K562 (cell line): ENCODE results near the gene WDPCP. TPM values are rescaled to one million over a fixed set of nuclear protein-coding genes. Genes with fewer than 3 reads are reported as not detected.

ENCODE experiments used
- ARID3B ChIP-seq: fragments of 250-450 bp; sonication (Bioruptor Pico); IDR thresholded peaks from 2 replicates; pipeline ENCODE4 v1.4.0; 2020; ENCODE audit warnings: borderline replicate concordance
- ATF2 ChIP-seq: sonication (generic); formaldehyde crosslinking; IDR thresholded peaks from 2 replicates; pipeline ENCODE4 v1.8.1; 2022; ENCODE audit warnings: missing genetic modification reagents
- DNMT1 ChIP-seq: fragments of 450-650 bp; IDR thresholded peaks from 2 replicates; pipeline ENCODE4 v1.6.1; 2016; ENCODE audit warnings: antibody characterized with exemption, mild to moderate bottlenecking
- ELF1 ChIP-seq: fragments of 200-800 bp; sonication (Bioruptor generic); IDR thresholded peaks from 2 replicates; pipeline ENCODE4 v1.6.1; 2016; ENCODE audit warnings: missing genetic modification characterization, missing compliant biosample characterization
- ERF ChIP-seq: fragments of 450-650 bp; formaldehyde crosslinking; IDR thresholded peaks from 2 replicates; pipeline ENCODE4 v1.4.0; 2020; ENCODE audit warnings: mild to moderate bottlenecking, mixed read lengths
- FIP1L1 ChIP-seq: fragments of 200-400 bp; formaldehyde crosslinking; IDR thresholded peaks from 2 replicates; pipeline ENCODE4 v1.6.1; 2018; ENCODE audit warnings: mild to moderate bottlenecking, low read depth, low read length; ENCODE audit not compliant: poor library complexity, severe bottlenecking
- FOSL1 ChIP-seq: fragments of 200-800 bp; sonication (Bioruptor generic); conservative IDR thresholded peaks from 2 replicates; pipeline ENCODE4 v1.6.1; 2016; ENCODE audit warnings: missing genetic modification characterization, missing compliant biosample characterization
- HES1 ChIP-seq: fragments of 450-650 bp; IDR thresholded peaks from 2 replicates; pipeline ENCODE4 v1.6.1; 2016; ENCODE audit warnings: low read depth, mild to moderate bottlenecking, moderate library complexity
- HEY1 ChIP-seq: fragments of 250-450 bp; sonication (Bioruptor Pico); IDR thresholded peaks from 2 replicates; pipeline ENCODE4 v1.5.0; 2020; ENCODE audit warnings: mild to moderate bottlenecking, moderate library complexity, borderline replicate concordance
- IRF1 ChIP-seq: sonication (generic); formaldehyde crosslinking; IDR thresholded peaks from 2 replicates; pipeline ENCODE4 v1.8.0; 2022; ENCODE audit warnings: missing genetic modification reagents, mild to moderate bottlenecking, borderline replicate concordance
- NRF1 ChIP-seq, 2 experiments: fragments of 450-650 bp; IDR thresholded peaks in 1 of 2; conservative IDR thresholded peaks in 1 of 2; 2 replicates each; pipeline ENCODE4 v1.6.1; 2014; ENCODE audit warnings: mild to moderate bottlenecking in 2 of 2
- SAFB ChIP-seq: fragments of 200-400 bp; formaldehyde crosslinking; IDR thresholded peaks from 2 replicates; pipeline ENCODE4 v1.6.1; 2017; ENCODE audit warnings: low read depth, low read length, borderline replicate concordance
- SMAD4 ChIP-seq: fragments of 250-450 bp; sonication (Bioruptor Pico); conservative IDR thresholded peaks from 2 replicates; pipeline ENCODE4 v1.8.0; 2021; ENCODE audit warnings: inconsistent platforms, mild to moderate bottlenecking, moderate library complexity
- TCF15 ChIP-seq: fragments of 250-450 bp; sonication (Bioruptor Pico); IDR thresholded peaks from 2 replicates; pipeline ENCODE4 v1.8.0; 2022; ENCODE audit warnings: moderate library complexity, mild to moderate bottlenecking, inconsistent platforms
- ZNF12 ChIP-seq: sonication (generic); formaldehyde crosslinking; IDR thresholded peaks from 2 replicates; pipeline ENCODE4 v1.4.0; 2020; ENCODE audit warnings: mild to moderate bottlenecking, missing genetic modification reagents
- ZNF175 ChIP-seq: fragments of 200-800 bp; sonication (Bioruptor generic); IDR thresholded peaks from 2 replicates; pipeline ENCODE4 v1.6.1; 2016; ENCODE audit warnings: low read depth, mild to moderate bottlenecking, missing genetic modification characterization, missing compliant biosample characterization
- ZNF217 ChIP-seq: sonication (generic); formaldehyde crosslinking; IDR thresholded peaks from 2 replicates; pipeline ENCODE4 v1.8.0; 2022; ENCODE audit warnings: mild to moderate bottlenecking, missing genetic modification reagents
- ZNF239 ChIP-seq: fragments of 250-450 bp; sonication (Bioruptor Pico); IDR thresholded peaks from 2 replicates; pipeline ENCODE4 v1.4.0; 2020; ENCODE audit warnings: mild to moderate bottlenecking
- ZNF398 ChIP-seq: fragments of 250-450 bp; sonication (Bioruptor Pico); IDR thresholded peaks from 2 replicates; pipeline ENCODE4 v1.8.0; 2021; ENCODE audit warnings: moderate library complexity, mild to moderate bottlenecking, inconsistent platforms
- ZNF431 ChIP-seq: sonication (generic); formaldehyde crosslinking; IDR thresholded peaks from 2 replicates; pipeline ENCODE4 v1.8.0; 2022; ENCODE audit warnings: mild to moderate bottlenecking, missing genetic modification reagents
- polyA plus RNA-seq, 8 experiments: library from polyadenylated mRNA; depleted of rRNA in 4 of 8; stranded (reverse) in 5 of 8; unstranded in 3 of 8; fragments of >200 nt; fragmentation: Nextera tagmentation in 2 of 8; fragmentation: Illumina TruSeq in 1 of 8; extraction: Ambion mirVana in 2 of 8; extraction: Trizol in 1 of 8; gene quantifications; 2 replicates each; pipeline versions ENCODE4 v1.2.1 to v1.2.3, GENCODE V29; 2011 to 2014; ENCODE audit warnings: inconsistent platforms in 1 of 8, missing spikeins in 1 of 8
- total RNA-seq, 7 experiments: library from RNA; depleted of rRNA in 6 of 7; stranded (reverse); fragments of >200 nt in 6 of 7; fragmentation: Illumina TruSeq in 2 of 7; extraction: Trizol in 2 of 7; gene quantifications; 2 replicates each; pipeline versions ENCODE4 v1.2.1 to v1.2.3, GENCODE V29; 2011 to 2021; ENCODE audit warnings: low replicate concordance in 1 of 7

WDPCP gene
- total and polyA plus RNA-seq, 9 of the 15 experiments (the other 6 are each of a cell fraction or from before 2014, with no cell fraction given): 1.4 to 6.4 (median 5.5) TPM

- peak; percentile 41; the same call in 1 of the 2 replicates for TF ChIP-seq ZNF239 (CRISPR knock-in tag)
- no peak for TF ChIP-seq ERF
- TF ChIP-seq ZNF431 (CRISPR knock-in tag): no peak
- peak; percentile 48 for TF ChIP-seq FOSL1
- TF ChIP-seq FIP1L1: no peak
- no peak for TF ChIP-seq IRF1 (CRISPR knock-in tag)
- peak; percentile 88 for TF ChIP-seq ELF1
- no peak for TF ChIP-seq ATF2 (CRISPR knock-in tag)
- peak; percentile 76 for TF ChIP-seq SMAD4
- TF ChIP-seq HEY1 (CRISPR knock-in tag): no peak
- TF ChIP-seq ZNF175 (CRISPR knock-in tag): peak; percentile 69
- TF ChIP-seq HES1: no peak
- no peak for TF ChIP-seq ZNF217 (CRISPR knock-in tag)
- TF ChIP-seq TCF15 (CRISPR knock-in tag): 0 out of 2 replicates have a peak, but pooled peaks have one; percentile 5
- no peak for TF ChIP-seq ZNF12
- no peak for TF ChIP-seq DNMT1
- peak; percentile 61 to 69 for TF ChIP-seq NRF1 (conservative IDR thresholded peaks at IDR 0.05 in 1 of 2, IDR thresholded peaks at IDR 0.05 in 1 of 2)
- TF ChIP-seq ARID3B: no peak
- peak; percentile 54; the same call in 1 of the 2 replicates for TF ChIP-seq SAFB
- TF ChIP-seq ZNF398: no peak
Observed at GRCh38 chr2:63588385-63589147, at the start of gene WDPCP, which contains the start of gene MDH1 (continued).
